C4-2B (cell line): ENCODE data around the gene FAM20C.

Experiments used
- H3K27ac ChIP-seq: fragments of 450-650 bp; 2 replicates; pipeline ENCODE4 v1.5.1; 2017
- ZFX ChIP-seq: fragments of 450-650 bp; IDR thresholded peaks from 2 replicates; pipeline ENCODE4 v1.6.1; 2017
- TF ChIP-seq, protein P1 (sequence below): fragments of 450-650 bp; conservative IDR thresholded peaks from 2 replicates; pipeline ENCODE4 v1.5.1; 2017; ENCODE audit warnings: mild to moderate bottlenecking

FAM20C gene

DNA sequence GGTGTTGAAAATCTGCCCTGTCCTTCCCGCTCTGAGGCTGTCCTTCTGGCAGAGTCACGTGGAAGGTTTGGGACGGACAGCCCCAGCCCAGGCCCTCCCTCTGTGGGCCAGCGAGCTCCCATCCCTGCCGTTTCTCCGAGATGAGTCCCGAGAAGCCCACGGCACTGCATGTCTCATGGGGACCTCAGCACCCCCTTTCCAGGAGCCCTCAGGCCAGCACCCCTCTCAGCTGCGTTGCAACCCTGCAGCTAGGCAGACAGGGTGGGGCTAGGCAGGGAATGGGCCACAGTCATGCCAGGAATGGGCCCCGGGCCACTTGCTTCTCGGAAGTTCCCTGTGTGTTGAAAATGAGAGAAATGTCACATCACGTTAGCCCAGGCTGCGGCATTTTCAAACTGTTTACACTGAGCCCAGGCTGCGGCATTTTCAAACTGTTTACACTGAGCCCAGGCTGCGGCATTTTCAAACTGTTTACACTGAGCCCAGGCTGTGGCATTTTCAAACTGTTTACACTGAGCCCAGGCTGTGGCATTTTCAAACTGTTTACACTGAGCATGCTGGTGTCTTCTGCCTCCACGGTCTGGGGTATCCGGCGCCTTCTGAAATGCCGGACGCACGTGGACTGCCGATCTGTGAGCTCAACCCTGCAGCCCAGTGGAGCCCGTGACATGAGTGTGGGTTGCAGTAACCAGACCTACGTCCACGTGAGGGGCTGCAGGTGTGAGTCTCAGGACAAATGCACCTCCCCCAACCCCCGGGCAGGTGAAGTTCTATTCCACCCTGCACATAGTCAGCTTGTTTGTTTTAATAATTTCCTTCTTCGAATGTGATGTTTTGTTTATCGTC is 42.6 kb downstream of the FAM20C start:
- H3K27ac ChIP-seq: peak overlapping the region; percentile 94
- no peak for TF ChIP-seq ZFX
- TF ChIP-seq, protein P1, sequence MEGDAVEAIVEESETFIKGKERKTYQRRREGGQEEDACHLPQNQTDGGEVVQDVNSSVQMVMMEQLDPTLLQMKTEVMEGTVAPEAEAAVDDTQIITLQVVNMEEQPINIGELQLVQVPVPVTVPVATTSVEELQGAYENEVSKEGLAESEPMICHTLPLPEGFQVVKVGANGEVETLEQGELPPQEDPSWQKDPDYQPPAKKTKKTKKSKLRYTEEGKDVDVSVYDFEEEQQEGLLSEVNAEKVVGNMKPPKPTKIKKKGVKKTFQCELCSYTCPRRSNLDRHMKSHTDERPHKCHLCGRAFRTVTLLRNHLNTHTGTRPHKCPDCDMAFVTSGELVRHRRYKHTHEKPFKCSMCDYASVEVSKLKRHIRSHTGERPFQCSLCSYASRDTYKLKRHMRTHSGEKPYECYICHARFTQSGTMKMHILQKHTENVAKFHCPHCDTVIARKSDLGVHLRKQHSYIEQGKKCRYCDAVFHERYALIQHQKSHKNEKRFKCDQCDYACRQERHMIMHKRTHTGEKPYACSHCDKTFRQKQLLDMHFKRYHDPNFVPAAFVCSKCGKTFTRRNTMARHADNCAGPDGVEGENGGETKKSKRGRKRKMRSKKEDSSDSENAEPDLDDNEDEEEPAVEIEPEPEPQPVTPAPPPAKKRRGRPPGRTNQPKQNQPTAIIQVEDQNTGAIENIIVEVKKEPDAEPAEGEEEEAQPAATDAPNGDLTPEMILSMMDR: no peak

DNA sequence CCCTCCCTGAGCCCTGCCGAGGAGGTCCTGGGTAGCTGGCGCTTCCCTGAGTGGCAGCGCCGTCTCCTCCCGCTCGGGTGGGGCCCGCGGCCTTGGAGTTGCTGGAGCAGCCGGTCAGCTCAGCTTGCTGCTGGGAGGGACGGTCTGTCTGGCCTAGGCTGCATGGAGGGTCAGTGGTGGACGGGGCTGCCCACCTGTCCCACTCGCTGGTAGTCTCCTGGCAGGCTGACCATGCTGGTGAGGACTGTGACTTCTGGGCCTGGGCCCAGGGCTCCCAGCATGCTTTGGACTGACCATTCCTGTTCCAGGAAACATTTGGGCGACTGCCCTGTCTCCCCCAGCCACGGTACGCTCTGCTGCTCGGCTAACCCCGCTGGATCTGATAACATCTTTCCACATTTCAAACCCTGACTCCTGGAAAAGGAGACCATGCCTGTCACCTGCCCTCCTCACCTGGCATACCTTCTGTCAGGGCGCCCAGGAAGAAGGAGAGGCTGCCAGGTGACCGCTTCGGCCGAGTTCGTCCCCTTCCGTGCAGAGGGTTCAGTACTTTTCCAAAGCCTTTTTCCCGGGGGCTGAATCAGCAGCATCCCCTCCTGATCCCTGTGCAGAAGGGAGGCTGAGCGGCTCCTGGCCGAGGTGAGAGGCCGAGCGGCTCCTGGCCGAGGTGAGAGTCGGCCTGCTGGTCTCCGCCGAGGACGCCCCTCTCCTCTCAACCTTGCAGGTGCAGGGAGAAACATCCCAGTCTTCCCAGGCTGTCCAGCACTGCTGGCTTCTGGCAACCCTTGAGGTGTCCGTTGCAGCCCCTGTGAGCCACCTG is 43.4 kb downstream of the FAM20C start:
- TF ChIP-seq ZFX: peak; percentile 33; the same call in 1 of the 2 replicates
- TF ChIP-seq, protein P1: no peak
- peak overlapping the region; percentile 94 for H3K27ac ChIP-seq

DNA sequence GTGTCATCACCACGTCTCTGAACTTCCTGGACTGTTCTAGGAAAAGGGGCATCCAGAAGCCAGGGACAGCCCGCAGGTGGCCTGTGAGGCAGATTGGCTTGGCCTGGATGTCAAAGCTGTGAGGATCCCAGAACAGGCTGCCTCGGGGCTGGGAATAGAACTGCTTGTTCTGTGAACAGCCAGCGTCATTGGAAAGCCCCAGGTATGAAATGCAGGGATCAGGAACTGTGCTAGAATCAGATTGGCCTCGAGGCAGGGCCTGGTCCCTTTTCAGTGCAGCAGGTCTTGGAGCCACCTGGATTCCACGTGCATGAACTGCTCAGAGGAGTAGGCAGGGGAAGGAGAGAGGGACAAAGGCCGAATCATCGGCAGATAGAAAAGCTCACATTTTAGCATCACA is 44.6 kb downstream of the FAM20C start:
- no peak for TF ChIP-seq ZFX
- TF ChIP-seq, protein P1: no peak
- H3K27ac ChIP-seq: peak overlapping the region; percentile 94

DNA sequence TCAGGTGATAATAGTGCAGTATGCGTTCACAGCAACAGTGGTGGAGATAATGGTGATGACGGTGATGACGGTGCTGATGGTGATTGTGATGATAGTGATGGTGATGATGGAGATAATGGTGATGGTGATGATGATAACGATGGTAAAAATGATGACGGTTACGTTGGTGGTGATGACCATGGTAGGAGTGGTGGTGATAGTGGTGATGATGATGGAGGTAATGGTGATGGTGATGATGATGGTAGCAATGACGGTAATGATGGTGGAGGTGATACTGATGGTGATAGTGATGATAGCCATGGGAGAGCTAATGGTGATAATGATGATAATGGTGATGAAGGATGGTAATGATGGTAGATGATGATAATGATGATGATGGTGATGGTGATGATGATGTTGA is 45.0 kb downstream of the FAM20C start:
- peak overlapping the region; percentile 94 for H3K27ac ChIP-seq
- no peak for TF ChIP-seq ZFX
- TF ChIP-seq, protein P1: no peak

DNA sequence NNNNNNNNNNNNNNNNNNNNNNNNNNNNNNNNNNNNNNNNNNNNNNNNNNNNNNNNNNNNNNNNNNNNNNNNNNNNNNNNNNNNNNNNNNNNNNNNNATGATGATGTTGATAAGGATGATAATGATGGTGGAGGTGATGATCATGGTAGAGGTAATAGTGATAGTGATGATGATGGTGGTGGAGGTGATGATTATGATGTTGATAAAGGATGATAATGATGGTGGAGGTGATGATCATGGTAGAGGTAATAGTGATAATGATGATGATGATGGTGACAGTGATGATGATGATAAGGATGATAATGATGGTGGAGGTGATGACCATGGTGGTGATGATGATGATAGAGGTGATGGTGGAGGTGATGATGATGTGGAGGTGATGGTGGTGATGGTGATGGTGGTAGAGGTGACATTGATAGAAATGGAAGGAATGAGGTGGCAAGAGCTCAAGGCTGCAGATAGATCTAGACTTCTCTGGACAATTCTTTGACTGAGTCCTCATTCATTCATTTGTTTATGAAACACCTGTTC is 47.8 kb downstream of the FAM20C start:
- no peak overlapping the region for H3K27ac ChIP-seq
- TF ChIP-seq, protein P1: no peak
- no peak for TF ChIP-seq ZFX

DNA sequence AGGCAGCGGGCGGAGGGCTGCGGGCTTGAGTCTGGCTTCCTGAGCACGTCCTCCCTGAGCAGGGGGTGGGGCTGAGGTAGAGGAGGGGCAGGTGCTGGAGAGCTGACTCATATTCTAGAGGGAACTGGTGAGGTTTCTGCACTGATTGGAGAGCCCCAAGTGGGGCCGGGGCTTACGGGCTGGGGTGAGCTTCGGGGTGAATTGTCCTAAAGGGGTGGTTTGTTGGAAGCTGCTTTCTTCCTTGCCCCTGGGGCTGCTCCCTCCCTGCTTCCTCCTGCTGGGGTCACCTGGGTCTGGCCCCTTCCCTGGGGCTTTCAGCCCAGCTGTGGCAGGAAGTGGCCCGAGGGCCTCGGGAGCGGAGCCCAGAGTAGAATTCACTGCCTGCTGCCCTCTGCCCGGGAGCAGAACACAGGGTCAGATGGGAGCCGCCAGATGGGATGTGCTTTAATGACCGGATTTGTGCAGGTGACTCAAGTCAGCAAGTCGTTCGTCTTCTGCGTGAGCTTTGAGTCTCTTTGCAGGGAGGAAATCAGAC is 48.6 kb downstream of the FAM20C start:
- H3K27ac ChIP-seq: no peak overlapping the region
- TF ChIP-seq ZFX: no peak
- TF ChIP-seq, protein P1: no peak
